HUDEP-2 (cell line): ENCODE measurements around the gene PSMB9.

Source experiments
- DNase-seq, 76 experiments: peaks; one replicate each; lab custom pipeline; 2025; ENCODE audit not compliant: unreplicated experiment in 76 of 76; lab: John Stamatoyannopoulos, UW

The PSMB9 gene

GRCh38 chr6:32889533-32889932 lies 35.5 kb downstream of the PSMB9 start:
- DNase-seq: no peak

DNA sequence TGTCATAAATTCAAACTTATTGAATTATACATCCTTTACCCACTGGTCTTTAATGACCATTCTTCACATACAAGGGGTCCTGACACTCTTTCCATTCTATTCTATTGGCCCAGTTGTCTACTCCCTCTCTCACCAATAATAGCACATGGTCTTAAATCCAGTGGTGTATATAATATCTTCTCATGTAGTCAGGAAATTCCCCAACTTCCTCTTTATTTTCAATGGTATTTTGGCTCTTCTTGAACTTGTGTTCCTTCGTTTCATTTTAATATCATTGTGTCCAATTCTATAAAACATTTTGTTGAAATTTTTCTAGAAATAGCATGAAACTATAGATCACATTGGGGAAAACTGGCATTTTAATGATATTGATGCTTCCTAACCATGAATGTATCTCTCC lies 36.8 kb downstream of the PSMB9 start:
- no peak for DNase-seq

GRCh38 chr6:32894085-32895005 lies 40.4 kb downstream of the PSMB9 start:
- DNase-seq: peak in 75 of 76 experiments; percentile 32 to 100 (median 93)

GRCh38 chr6:32895006-32895345 lies 41.0 kb downstream of the PSMB9 start:
- peak in 4 of 76 experiments; percentile 30 to 45 (median 32) for DNase-seq

- DNase-seq: no peak
These were observed 50.0 kb downstream of the PSMB9 start for GRCh38 chr6:32903952-32904351.

DNA sequence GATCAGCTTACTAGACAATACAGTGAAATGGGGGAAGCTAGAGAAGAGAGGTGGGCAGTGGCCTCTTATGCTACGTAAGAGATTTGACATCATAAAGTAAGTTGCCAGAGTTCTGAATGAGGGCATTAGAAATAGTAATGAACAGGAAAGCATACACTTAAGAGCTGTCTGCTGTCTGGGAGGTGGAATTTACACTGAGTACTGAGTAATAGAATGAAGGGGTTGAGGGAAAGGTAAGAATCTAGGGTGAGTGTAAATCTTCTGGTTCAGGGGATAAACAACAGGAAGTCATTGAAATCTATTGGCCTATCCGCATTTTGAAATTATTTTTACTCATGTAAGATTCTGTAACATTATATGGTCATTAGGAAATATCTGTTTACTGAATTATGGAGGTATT lies 51.1 kb downstream of the PSMB9 start:
- DNase-seq: no peak

DNA sequence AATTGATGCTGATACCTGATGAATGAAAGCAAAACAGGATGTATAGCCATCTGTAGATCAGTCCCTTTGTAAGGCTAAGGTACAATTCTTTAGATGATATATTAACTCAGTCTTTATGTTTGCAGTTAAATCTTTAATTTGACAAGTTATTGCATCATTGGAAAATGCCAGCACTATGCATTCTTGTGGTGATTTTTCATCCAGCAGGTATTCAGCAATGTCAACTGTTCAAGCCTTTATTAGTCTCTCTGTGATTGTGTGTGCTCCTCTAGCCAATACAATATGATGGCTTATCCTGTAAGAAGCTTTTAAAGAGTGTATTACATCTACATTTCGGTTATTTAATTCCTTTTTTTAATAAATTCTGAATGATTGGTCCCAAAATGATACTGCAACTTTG lies 52.5 kb downstream of the PSMB9 start:
- no peak for DNase-seq

DNA sequence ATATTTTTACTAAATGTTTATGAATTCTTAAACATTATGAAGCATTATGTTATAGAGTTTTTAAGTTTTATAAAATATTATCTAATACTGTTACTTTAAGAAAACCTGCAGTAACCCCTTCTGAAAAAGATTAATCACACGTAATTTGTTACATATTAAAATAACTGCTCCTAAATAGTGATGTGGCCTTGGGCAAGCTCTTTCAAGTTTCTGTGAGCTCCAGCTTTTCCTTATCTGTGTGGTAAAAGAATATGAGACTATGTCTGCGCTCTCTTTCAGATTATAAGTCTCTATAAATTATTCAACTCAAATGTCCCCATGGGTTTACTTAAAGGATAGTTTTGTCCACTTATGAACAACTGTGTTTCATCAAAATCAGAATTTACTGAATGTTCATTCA lies 54.9 kb downstream of the PSMB9 start:
- no peak for DNase-seq
